Uterus (tissue), 2 donors: ENCODE data around the gene MTMR2.

ENCODE experiments used
- POLR2A ChIP-seq, 2 donors: fragments of 450-650 bp; IDR thresholded peaks; one replicate each; pipeline ENCODE4 v1.6.1; 2016; ENCODE audit warnings: antibody characterized with exemption in 2 of 2, mild to moderate bottlenecking in 1 of 2, moderate library complexity in 1 of 2
- TF ChIP-seq, protein P1 (sequence below), 4 experiments: fragments of 200-600 bp in 2 of 4; fragments of 450-650 bp in 2 of 4; sonication (generic) in 2 of 4; IDR thresholded peaks; one replicate each; pipeline ENCODE4 v1.5.1; 2016 to 2019; ENCODE audit warnings: antibody characterized with exemption in 4 of 4, mild to moderate bottlenecking in 2 of 4, moderate library complexity in 1 of 4

DNA sequence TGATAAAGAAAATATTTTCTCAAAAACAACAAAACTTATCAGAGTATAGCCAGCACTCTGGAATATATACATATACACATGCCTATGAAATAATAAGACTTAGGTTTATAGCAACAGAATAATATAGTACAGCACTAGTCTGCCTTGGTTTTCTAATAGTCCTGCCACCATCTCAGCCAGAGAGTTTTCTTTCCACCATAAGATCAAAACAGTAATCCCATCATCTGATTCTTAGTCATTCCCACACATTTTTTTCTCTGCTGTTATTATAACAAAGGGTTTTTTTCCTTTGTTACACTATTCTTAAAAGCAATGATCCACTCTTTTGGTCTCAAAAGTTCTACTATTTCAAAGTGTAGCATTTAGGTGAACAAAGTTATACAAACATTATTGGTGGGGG, 15.1 kb downstream of the MTMR2 start:
- TF ChIP-seq, protein P1, sequence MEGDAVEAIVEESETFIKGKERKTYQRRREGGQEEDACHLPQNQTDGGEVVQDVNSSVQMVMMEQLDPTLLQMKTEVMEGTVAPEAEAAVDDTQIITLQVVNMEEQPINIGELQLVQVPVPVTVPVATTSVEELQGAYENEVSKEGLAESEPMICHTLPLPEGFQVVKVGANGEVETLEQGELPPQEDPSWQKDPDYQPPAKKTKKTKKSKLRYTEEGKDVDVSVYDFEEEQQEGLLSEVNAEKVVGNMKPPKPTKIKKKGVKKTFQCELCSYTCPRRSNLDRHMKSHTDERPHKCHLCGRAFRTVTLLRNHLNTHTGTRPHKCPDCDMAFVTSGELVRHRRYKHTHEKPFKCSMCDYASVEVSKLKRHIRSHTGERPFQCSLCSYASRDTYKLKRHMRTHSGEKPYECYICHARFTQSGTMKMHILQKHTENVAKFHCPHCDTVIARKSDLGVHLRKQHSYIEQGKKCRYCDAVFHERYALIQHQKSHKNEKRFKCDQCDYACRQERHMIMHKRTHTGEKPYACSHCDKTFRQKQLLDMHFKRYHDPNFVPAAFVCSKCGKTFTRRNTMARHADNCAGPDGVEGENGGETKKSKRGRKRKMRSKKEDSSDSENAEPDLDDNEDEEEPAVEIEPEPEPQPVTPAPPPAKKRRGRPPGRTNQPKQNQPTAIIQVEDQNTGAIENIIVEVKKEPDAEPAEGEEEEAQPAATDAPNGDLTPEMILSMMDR (IDR thresholded peaks at IDR 0.05): no peak
- no peak for TF ChIP-seq POLR2A (IDR thresholded peaks at IDR 0.05)
